ENCODE measurements around the gene MATN3. TPM values are rescaled to one million over a fixed set of nuclear protein-coding genes. Genes with fewer than 3 reads are reported as not detected.

MATN3 gene
- total RNA-seq, 1 experiment from 2014 or later: 13.5 TPM

DNA sequence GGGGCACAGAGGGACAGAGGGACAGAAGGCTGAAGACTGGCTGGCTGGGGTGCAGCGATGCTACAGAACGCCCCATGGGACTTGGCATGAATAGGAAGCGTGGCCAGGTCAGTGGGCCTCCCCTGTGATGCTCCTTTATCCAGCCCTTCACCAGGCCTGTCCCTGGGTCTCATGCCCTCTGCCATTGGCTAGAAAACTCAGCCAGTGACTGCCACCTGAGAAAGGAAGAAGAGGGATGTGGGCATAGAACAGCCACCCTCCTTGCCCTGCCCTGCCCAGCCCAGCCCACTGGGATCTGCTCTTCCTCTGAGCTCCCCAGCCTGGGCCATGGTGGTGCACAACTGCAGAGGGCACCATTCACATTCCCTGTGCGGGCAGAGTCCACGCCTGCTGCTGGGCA, 49.5 kb upstream of the MATN3 start:
- Histone ChIP-seq H3K4me2 (ENCODE audit: insufficient read depth, insufficient read length, low read length) (no peak overlapping the region), H2AFZ (ENCODE audit: low read length) (no peak overlapping the region)
- H3K27ac Mint-ChIP-seq: no peak overlapping the region

More for the DNA sequence above, 49.5 kb upstream of the MATN3 start:
- no peak overlapping the region for H2AK5ac ChIP-seq (ENCODE audit: insufficient read length, low read length)
- H3K27me3 ChIP-seq (ENCODE audit: insufficient read depth, low read length): no peaks in the 10 kb centered on the region
- H3K27ac ChIP-seq (ENCODE audit: insufficient read length, low read depth, low read length): no peak overlapping the region
- Mint-ChIP-seq H3K9me3 (no peaks in the 10 kb centered on the region), H3K4me3 (no peak overlapping the region), H3K4me1 (peaks cover 2% of the 10 kb centered on the region in 2 experiments; a peak in 1 of 4 replicates), H3K36me3 (ENCODE audit: insufficient read depth in 1 of 3, low read depth in 3 of 3) (no peaks in the 10 kb centered on the region), H3K27me3 (ENCODE audit: low read depth) (peaks cover 9% of the 10 kb centered on the region)
- no peak overlapping the region for H3K18ac ChIP-seq (ENCODE audit: insufficient read length, low read depth, low read length)
- H2BK20ac ChIP-seq (ENCODE audit: low read depth, low read length, poor library complexity, severe bottlenecking): no peak overlapping the region
- no peak overlapping the region for H4K8ac ChIP-seq (replicated peaks; ENCODE audit: insufficient read length, low read depth, low read length)
- no peak overlapping the region for H4K5ac ChIP-seq (ENCODE audit: insufficient read length, low read depth, low read length)
- no peak overlapping the region for H3K4ac ChIP-seq (ENCODE audit: low read depth, low read length)
- H2BK120ac ChIP-seq (ENCODE audit: low read depth, low read length, poor library complexity, severe bottlenecking): no peak overlapping the region
- H3K23me2 ChIP-seq (ENCODE audit: insufficient read length, low read depth, low read length, poor library complexity, severe bottlenecking): no peaks in the 10 kb centered on the region
- no peaks in the 10 kb centered on the region for H3K79me2 ChIP-seq (ENCODE audit: insufficient read depth, low read length)
- H3K9ac ChIP-seq (ENCODE audit: extremely low read depth, insufficient read length, low read length): no peak overlapping the region
- H3K14ac ChIP-seq (ENCODE audit: insufficient read depth, low read length): no peak overlapping the region; the same call in 1 of the 2 replicates
- H3K56ac ChIP-seq (ENCODE audit: insufficient read length, low read depth, low read length): no peak overlapping the region
- no peaks in the 10 kb centered on the region for H3K4me1 ChIP-seq (ENCODE audit: insufficient read depth, low read length)
- H2BK12ac ChIP-seq (ENCODE audit: insufficient read length, low read depth, low read length): no peak overlapping the region
- no peak overlapping the region for H3T11ph ChIP-seq (ENCODE audit: low read length)
- DNase-seq: no peak
- no peak overlapping the region for H2BK5ac ChIP-seq (ENCODE audit: insufficient read length, low read length)
- no peak overlapping the region for H4K91ac ChIP-seq (ENCODE audit: insufficient read length, low read depth, low read length)
- TF ChIP-seq, protein P1, sequence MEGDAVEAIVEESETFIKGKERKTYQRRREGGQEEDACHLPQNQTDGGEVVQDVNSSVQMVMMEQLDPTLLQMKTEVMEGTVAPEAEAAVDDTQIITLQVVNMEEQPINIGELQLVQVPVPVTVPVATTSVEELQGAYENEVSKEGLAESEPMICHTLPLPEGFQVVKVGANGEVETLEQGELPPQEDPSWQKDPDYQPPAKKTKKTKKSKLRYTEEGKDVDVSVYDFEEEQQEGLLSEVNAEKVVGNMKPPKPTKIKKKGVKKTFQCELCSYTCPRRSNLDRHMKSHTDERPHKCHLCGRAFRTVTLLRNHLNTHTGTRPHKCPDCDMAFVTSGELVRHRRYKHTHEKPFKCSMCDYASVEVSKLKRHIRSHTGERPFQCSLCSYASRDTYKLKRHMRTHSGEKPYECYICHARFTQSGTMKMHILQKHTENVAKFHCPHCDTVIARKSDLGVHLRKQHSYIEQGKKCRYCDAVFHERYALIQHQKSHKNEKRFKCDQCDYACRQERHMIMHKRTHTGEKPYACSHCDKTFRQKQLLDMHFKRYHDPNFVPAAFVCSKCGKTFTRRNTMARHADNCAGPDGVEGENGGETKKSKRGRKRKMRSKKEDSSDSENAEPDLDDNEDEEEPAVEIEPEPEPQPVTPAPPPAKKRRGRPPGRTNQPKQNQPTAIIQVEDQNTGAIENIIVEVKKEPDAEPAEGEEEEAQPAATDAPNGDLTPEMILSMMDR (conservative IDR thresholded peaks at IDR 0.05): no peak
- H3K23ac ChIP-seq (ENCODE audit: insufficient read length, low read depth, low read length): no peak overlapping the region
- no CpG with 5 or more reads among the region's 5 CpGs for WGBS (ENCODE audit: extremely low coverage, insufficient read length, low lambda C conversion rate)
- H3K9me3 ChIP-seq (ENCODE audit: control insufficient read depth, low read depth, low read length): no peaks in the 10 kb centered on the region
- no peaks in the 10 kb centered on the region for H4K20me1 ChIP-seq (ENCODE audit: control insufficient read depth, insufficient read depth, insufficient read length)
- H3K79me1 ChIP-seq (ENCODE audit: insufficient read depth, low read depth, low read length, poor library complexity, severe bottlenecking): no peaks in the 10 kb centered on the region
- no peak overlapping the region for H2BK15ac ChIP-seq (ENCODE audit: low read depth, low read length)

Data from H9 (cell line).